ENCODE measurements around the gene RBM20. TPM values are rescaled to one million over a fixed set of nuclear protein-coding genes. Genes with fewer than 3 reads are reported as not detected.
"Not testable (repeated sequence)": the region's sequence is repeated elsewhere in the genome, so short reads cannot be mapped to it uniquely, and the experiment has no call there.

Gene RBM20
- total and polyA plus RNA-seq, 7 experiments from 2014 or later = 0.16 to 1.7 (median 0.37) TPM; not detected in 1

- Mint-ChIP-seq H3K27me3 (peaks cover 0 to 8% (median 0%) of the 10 kb centered on the region in 5 donors), H3K9me3 (no peaks in the 10 kb centered on the region), H3K27ac (no peak overlapping the region), H3K4me3 (no peak overlapping the region), H3K36me3 (no peaks in the 10 kb centered on the region), H3K4me1 (peaks cover 0 to 3% (median 0%) of the 10 kb centered on the region in 7 donors)
- no peaks in the 10 kb centered on the region for H3K9me3 ChIP-seq (ENCODE audit: control insufficient read depth in 2 of 3, low read length in 3 of 3)
- no peaks in the 10 kb centered on the region for H3K36me3 ChIP-seq (ENCODE audit: control insufficient read depth in 2 of 3, insufficient read depth in 3 of 3, low read length in 3 of 3)
- no peak for DNase-seq
- no peak overlapping the region for H3K27ac ChIP-seq (ENCODE audit: low read depth, low read length)
- ATAC-seq = no peak
- no peaks in the 10 kb centered on the region for H3K4me1 ChIP-seq (ENCODE audit: control insufficient read depth in 2 of 2, insufficient read depth in 2 of 2, low read length in 2 of 2)
- H3K4me3 ChIP-seq (ENCODE audit: low read length) = no peak overlapping the region
- POLR2A ChIA-PET = interaction anchor here (0.8 kb wide), 1 partner anchor 9 kb away, joined by 3 read pairs; no protein-coding TSS in a partner anchor
- H3K27me3 ChIP-seq (ENCODE audit: control insufficient read depth in 2 of 2, insufficient read depth in 2 of 2, low read length in 2 of 2) = no peaks in the 10 kb centered on the region
- intact Hi-C loops (cut with micrococcal nuclease) = no loop called here
- CTCF ChIA-PET = no interaction called here
Measured at GRCh38 chr10:110765513-110766319, 121.6 kb downstream of the RBM20 start.

DNA sequence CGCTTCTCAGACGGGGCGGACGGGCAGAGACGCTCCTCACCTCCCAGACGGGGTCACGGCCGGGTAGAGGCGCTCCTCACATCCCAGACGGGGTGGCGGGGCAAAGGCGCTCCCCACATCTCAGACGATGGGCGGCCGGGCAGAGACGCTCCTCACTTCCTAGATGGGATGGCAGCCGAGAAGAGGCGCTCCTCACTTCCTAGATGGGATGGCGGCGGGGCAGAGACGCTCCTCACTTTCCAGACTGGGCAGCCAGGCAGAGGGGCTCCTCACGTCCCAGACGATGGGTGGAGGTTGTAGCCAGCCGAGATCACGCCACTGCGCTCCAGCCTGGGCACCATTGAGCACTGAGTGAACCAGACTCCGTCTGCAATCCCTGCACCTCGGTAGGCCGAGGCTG is 123.5 kb downstream of the RBM20 start:
- intact Hi-C loops (cut with micrococcal nuclease); H3K9me3 ChIP-seq (ENCODE audit: control insufficient read depth in 2 of 3, low read length in 3 of 3); H3K27me3 Mint-ChIP-seq; CTCF ChIA-PET; H3K4me1 ChIP-seq (ENCODE audit: control insufficient read depth in 2 of 2, insufficient read depth in 2 of 2, low read length in 2 of 2); H3K4me1 Mint-ChIP-seq; ATAC-seq; H3K4me3 Mint-ChIP-seq; H3K36me3 Mint-ChIP-seq; H3K36me3 ChIP-seq (ENCODE audit: control insufficient read depth in 2 of 3, insufficient read depth in 3 of 3, low read length in 3 of 3); DNase-seq; H3K9me3 Mint-ChIP-seq; H3K27me3 ChIP-seq (ENCODE audit: control insufficient read depth in 2 of 2, insufficient read depth in 2 of 2, low read length in 2 of 2); H3K27ac Mint-ChIP-seq; H3K4me3 ChIP-seq (ENCODE audit: low read length); H3K27ac ChIP-seq (ENCODE audit: low read depth, low read length); POLR2A ChIA-PET: not testable (repeated sequence)

- H3K4me3 ChIP-seq (ENCODE audit: low read length) = no peak overlapping the region
- H3K9me3 ChIP-seq (ENCODE audit: control insufficient read depth in 2 of 3, low read length in 3 of 3) = no peaks in the 10 kb centered on the region
- no peak for ATAC-seq
- no peak overlapping the region for H3K27ac ChIP-seq (ENCODE audit: low read depth, low read length)
- H3K4me1 Mint-ChIP-seq = peaks cover 0 to 18% (median 2%) of the 10 kb centered on the region in 7 donors
- peaks cover 0 to 3% (median 0%) of the 10 kb centered on the region in 5 donors for H3K27me3 Mint-ChIP-seq
- H3K36me3 ChIP-seq (ENCODE audit: control insufficient read depth in 2 of 3, insufficient read depth in 3 of 3, low read length in 3 of 3) = no peaks in the 10 kb centered on the region
- intact Hi-C loops (cut with micrococcal nuclease) = no loop called here
- no peak overlapping the region for H3K4me3 Mint-ChIP-seq
- ChIA-PET CTCF (no interaction called here), POLR2A (interaction anchor here (0.7 to 1.4 kb wide), 2 partner anchors 14 to 16 kb away, joined by 3 read pairs; no protein-coding TSS in a partner anchor)
- H3K27ac Mint-ChIP-seq = no peak overlapping the region
- H3K4me1 ChIP-seq (ENCODE audit: control insufficient read depth in 2 of 2, insufficient read depth in 2 of 2, low read length in 2 of 2) = peaks cover 0 to 11% of the 10 kb centered on the region in 2 donors
- DNase-seq = no peak
- no peaks in the 10 kb centered on the region for H3K27me3 ChIP-seq (ENCODE audit: control insufficient read depth in 2 of 2, insufficient read depth in 2 of 2, low read length in 2 of 2)
- no peaks in the 10 kb centered on the region for H3K9me3 Mint-ChIP-seq
- H3K36me3 Mint-ChIP-seq = no peaks in the 10 kb centered on the region
Measured at GRCh38 chr10:110770243-110770642, 126.1 kb downstream of the RBM20 start.

- Histone ChIP-seq H3K4me1 (ENCODE audit: control insufficient read depth in 2 of 2, insufficient read depth in 2 of 2, low read length in 2 of 2) (peaks cover 0 to 11% of the 10 kb centered on the region in 2 donors), H3K27ac (ENCODE audit: low read depth, low read length) (no peak overlapping the region), H3K4me3 (ENCODE audit: low read length) (no peak overlapping the region), H3K9me3 (ENCODE audit: control insufficient read depth in 2 of 3, low read length in 3 of 3) (no peaks in the 10 kb centered on the region), H3K36me3 (ENCODE audit: control insufficient read depth in 2 of 3, insufficient read depth in 3 of 3, low read length in 3 of 3) (no peaks in the 10 kb centered on the region), H3K27me3 (ENCODE audit: control insufficient read depth in 2 of 2, insufficient read depth in 2 of 2, low read length in 2 of 2) (no peaks in the 10 kb centered on the region)
- DNase-seq (no peak), ATAC-seq (no peak)
- CTCF ChIA-PET = no interaction called here
- H3K36me3 Mint-ChIP-seq = no peaks in the 10 kb centered on the region
- peak overlapping the region in 2 of 9 donors; percentile 6 to 16 for H3K27ac Mint-ChIP-seq
- H3K27me3 Mint-ChIP-seq = peaks cover 0 to 3% (median 0%) of the 10 kb centered on the region in 5 donors
- intact Hi-C loops (cut with micrococcal nuclease) = no loop called here
- H3K4me3 Mint-ChIP-seq = no peak overlapping the region
- peaks cover 0 to 2% (median 0%) of the 10 kb centered on the region in 11 donors for H3K9me3 Mint-ChIP-seq
- peaks cover 0 to 24% (median 2%) of the 10 kb centered on the region in 7 donors for H3K4me1 Mint-ChIP-seq
- POLR2A ChIA-PET = no interaction called here
Measured at GRCh38 chr10:110771486-110771885, 127.3 kb downstream of the RBM20 start.

GRCh38 chr10:110771991-110772390 is 127.9 kb downstream of the RBM20 start:
- H3K4me3 Mint-ChIP-seq = no peak overlapping the region
- intact Hi-C loops (cut with micrococcal nuclease) = no loop called here

DNA sequence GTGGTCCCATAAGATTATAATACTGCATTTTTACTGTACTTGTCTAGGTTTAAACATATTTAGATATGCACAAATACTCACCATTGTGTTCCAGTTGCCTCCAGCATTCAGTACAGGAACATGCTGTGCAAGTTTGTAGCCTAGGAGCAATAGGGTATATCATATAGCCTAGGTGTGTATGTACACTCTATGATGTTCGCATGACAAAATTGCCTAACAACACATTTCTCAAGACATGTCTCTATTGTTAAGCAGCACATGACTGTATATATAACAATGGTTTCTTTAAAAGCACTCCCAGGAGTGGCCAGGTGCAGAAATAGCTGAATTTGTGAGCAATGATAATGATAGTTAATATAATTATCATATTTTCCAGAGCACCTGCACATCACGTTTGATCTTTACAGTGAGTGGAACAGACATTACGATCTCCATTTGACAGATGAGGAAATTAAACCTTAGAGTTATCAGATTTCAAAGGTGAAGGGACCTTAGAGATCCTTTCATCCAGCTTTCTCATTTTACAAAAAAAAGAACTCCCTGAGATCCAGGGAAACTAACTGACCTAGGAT is 128.4 kb downstream of the RBM20 start:
- no peaks in the 10 kb centered on the region for H3K9me3 ChIP-seq (ENCODE audit: control insufficient read depth in 2 of 3, low read length in 3 of 3)

More at GRCh38 chr10:110771991-110772390, 127.9 kb downstream of the RBM20 start:
- H3K4me1 ChIP-seq (ENCODE audit: control insufficient read depth in 2 of 2, insufficient read depth in 2 of 2, low read length in 2 of 2) = peaks cover 0 to 11% of the 10 kb centered on the region in 2 donors
- no peak for ATAC-seq
- CTCF ChIA-PET = no interaction called here
- no peak for DNase-seq
- POLR2A ChIA-PET = no interaction called here
- Mint-ChIP-seq H3K27ac (no peak overlapping the region), H3K4me1 (peaks cover 0 to 24% (median 2%) of the 10 kb centered on the region in 7 donors), H3K9me3 (peaks cover 0 to 2% (median 0%) of the 10 kb centered on the region in 11 donors), H3K36me3 (no peaks in the 10 kb centered on the region), H3K27me3 (peaks cover 0 to 3% (median 0%) of the 10 kb centered on the region in 5 donors)
- no peak overlapping the region for H3K4me3 ChIP-seq (ENCODE audit: low read length)
- H3K9me3 ChIP-seq (ENCODE audit: control insufficient read depth in 2 of 3, low read length in 3 of 3) = no peaks in the 10 kb centered on the region
- H3K27ac ChIP-seq (ENCODE audit: low read depth, low read length) = no peak overlapping the region
- H3K27me3 ChIP-seq (ENCODE audit: control insufficient read depth in 2 of 2, insufficient read depth in 2 of 2, low read length in 2 of 2) = no peaks in the 10 kb centered on the region
- no peaks in the 10 kb centered on the region for H3K36me3 ChIP-seq (ENCODE audit: control insufficient read depth in 2 of 3, insufficient read depth in 3 of 3, low read length in 3 of 3)

More for the DNA sequence above, 128.4 kb downstream of the RBM20 start:
- ChIA-PET CTCF (no interaction called here), POLR2A (interaction anchor here (0.7 kb wide), 1 partner anchor 115 kb away, joined by 3 read pairs; no protein-coding TSS in a partner anchor)
- ATAC-seq (no peak), DNase-seq (no peak)
- no peak overlapping the region for H3K4me3 ChIP-seq (ENCODE audit: low read length)
- H3K27me3 ChIP-seq (ENCODE audit: control insufficient read depth in 2 of 2, insufficient read depth in 2 of 2, low read length in 2 of 2) = no peaks in the 10 kb centered on the region
- intact Hi-C loops (cut with micrococcal nuclease) = no loop called here
- Mint-ChIP-seq H3K9me3 (peaks cover 0 to 2% (median 0%) of the 10 kb centered on the region in 11 donors), H3K4me3 (no peak overlapping the region), H3K27ac (peak overlapping the region in 1 of 9 donors; percentile 21), H3K36me3 (no peaks in the 10 kb centered on the region), H3K4me1 (peaks cover 0 to 25% (median 4%) of the 10 kb centered on the region in 7 donors), H3K27me3 (peaks cover 0 to 3% (median 0%) of the 10 kb centered on the region in 5 donors)
- peaks cover 0 to 11% of the 10 kb centered on the region in 2 donors for H3K4me1 ChIP-seq (ENCODE audit: control insufficient read depth in 2 of 2, insufficient read depth in 2 of 2, low read length in 2 of 2)
- H3K36me3 ChIP-seq (ENCODE audit: control insufficient read depth in 2 of 3, insufficient read depth in 3 of 3, low read length in 3 of 3) = no peaks in the 10 kb centered on the region
- H3K27ac ChIP-seq (ENCODE audit: low read depth, low read length) = no peak overlapping the region
